Measurements from ENCODE around the gene ANKFN1.
A peak's percentile ranks its signal among the peaks of the same experiment; 100 is the strongest.

The ANKFN1 gene

DNA sequence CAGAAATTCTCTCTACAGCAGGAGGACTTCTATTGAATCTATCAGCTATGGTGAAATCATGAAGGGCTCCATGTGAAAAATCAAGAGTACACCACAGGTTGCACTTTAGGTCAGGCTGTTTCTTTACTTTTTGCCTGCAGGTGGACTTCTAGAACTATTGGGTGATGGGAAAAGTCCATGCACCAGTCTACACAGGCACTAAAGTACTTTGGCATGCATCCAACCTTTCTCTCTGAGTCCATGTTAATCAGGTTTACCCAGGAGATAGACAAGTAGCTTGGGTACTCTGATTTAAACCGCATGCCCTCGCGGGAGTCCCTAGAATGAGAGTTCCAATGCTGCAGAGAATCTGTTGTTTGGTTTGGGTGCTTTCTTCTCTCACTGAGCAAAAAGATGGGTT lies 9.1 kb upstream of the ANKFN1 start:
- peak; percentile 78 for DNase-seq

DNA sequence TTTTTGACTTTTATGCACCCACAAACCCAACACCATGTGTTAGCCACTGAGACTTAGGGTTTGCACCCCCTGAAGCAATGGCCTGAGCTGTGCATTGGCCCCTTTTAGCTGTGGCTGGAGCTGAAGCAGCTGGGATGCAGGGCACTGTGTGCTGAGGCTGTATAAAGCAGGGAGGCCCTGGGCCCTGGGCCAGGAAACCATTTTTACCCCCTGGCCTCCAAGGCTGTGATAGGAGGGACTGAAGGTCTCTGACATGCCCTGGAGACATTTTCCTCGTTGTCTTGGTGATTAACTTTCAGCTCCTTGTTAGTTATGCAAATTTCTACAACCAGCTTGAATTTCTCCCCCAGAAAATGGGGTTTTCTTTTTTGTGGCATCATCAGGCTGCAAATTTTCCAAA lies 6.7 kb upstream of the ANKFN1 start:
- DNase-seq: no peak

DNA sequence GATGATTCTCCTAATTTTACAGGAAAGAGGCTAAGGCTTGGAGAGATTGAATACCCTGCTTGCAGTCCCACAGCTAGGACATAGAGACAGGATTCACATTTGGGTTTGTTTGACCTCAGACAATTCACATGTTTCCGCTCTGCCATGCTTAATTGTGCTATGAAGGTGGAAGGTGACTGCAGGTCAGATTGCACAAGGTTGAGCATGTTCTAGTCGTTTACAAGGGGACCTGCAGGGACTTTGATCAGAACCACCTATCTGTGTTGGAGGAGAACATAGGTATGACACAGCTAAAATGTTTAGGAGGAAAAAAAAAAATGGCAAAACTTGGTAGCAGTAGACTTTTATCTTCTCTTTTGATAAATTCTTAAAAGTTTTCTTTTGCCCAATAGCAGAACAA lies 4.9 kb upstream of the ANKFN1 start:
- DNase-seq: no peak

DNA sequence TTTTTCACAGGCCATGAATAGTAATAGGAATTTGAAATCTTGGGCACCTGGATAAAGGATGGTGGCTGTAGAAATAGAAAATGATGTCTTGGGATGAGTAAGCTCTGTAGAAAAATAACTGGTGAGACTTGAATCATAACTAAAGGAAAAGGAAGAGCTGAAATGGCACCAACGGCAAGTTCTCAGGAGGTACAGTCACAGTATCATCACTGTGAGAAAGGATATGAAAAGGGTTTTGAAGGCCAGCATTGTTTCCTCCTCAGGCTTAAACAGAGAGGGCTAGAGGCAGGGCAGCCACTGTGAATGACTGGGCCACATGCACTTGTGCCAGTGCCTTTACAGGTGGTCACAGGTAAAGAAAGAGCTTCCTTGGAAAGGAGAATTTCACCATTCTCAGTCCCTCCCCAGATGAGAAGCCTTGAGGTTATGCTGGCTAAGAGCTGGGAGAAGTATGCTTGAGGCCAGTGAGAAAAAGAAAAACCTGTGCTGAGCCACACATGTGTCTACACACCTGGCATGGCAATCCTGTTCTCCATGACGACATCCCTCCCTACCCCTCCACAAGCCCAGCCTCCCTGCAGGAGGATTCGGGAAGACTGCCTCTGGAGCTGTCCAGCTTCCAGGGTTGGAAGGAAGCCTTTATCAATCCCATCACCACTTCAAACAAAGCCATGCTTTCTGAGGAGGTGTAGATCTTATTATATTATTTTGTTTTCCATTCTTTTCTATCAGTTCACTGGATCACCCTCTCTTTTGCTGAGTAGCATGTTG lies 3.8 kb upstream of the ANKFN1 start:
- no peak for DNase-seq

DNA sequence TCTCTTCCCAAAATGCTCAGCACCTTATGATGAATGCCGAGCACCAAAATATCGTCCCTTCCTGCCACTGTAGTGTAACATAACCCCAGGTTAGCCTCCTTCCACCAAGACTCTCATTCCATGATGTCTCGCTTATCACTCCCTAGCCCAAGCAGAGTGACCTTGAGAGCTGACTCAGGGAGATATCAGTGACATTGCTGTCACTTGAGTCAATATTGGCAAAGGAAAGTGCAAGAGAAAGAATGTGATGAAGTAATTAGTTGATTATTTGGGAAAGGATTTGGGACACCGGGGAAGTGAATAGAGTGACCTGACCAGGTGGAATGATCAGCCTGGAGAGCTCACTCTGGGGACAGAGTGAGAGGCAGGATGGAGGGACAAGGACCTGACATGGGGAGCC lies 2.6 kb upstream of the ANKFN1 start:
- no peak for DNase-seq

DNA sequence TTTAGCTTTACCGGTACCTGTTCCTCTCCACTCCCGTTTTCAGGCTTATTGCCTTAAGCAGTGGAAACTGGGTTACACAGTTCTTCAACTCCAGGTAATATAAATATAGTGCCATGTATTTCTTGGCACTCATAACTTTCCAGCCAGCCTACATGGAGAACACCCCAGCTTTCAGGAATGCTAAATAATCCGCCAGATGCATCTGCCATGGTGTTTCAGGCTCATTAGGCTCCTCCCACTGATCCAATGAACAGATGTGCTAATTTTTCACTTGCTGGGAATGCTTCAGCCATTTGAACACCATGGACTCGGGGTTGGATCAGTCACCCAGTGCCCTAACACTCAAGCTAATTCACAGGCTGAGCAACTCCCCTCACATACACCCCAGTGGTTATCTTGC lies 4.6 kb downstream of the ANKFN1 start:
- DNase-seq: no peak

DNA sequence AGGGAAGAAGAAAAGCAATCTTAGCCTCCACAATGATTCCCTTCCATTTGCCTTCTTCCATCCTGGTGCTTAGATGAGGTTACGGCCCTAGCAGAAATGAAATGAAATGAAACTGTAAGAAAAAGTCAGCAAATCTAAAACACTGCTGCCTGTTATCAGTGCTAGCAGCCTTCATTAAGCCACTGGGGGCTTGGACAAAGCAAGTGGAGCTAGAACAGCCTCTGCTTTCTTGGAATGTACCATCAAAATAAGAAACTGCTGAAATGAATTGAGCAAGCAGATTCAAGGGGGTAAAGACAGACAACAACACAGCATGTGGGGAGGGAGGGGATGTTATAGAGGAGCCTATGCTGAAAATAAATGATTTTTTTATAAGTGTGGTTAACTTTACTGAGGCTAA lies 5.1 kb downstream of the ANKFN1 start:
- no peak for DNase-seq

DNA sequence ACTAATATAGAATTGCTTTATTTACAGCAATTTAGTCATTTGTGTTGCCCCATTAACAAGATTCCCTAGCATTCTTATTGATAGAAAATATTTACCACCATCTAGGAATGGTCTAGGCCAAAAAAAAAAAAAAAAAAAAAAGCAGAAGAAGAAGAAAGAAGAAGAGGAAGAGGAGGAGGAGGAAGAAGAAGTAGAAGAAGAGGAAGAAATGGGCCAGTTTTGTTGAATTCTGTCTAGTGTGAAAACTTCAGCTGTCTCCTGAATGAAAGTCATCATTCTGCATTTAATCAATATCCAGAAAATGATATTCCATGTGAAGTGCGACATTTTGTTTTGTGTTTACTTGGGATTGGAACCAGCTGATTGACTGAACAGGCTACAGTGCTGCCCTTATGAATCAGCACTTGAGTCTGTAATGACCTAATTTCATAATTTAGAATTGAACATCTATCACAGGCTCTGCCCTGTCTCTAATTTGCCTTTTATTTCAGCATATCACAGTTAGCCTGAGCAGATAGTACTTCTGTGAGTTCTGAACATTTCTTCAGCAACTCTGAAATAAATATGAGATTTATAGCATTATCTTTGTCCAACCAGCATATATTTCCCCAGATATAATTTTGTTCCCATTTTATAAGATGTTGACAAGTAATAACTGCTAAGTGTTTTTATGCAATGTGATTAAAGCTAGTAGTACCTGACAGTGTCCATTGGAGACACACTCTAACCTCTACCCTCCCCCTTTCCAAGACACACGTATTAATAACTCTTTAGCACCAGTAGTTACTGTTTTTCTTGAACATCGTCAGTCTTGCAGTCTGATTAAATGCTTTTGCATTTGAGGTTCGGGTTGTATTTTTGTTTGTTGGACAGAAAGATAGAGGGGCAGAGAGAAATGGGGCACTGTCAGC lies 5.9 kb downstream of the ANKFN1 start:
- DNase-seq: no peak

DNA sequence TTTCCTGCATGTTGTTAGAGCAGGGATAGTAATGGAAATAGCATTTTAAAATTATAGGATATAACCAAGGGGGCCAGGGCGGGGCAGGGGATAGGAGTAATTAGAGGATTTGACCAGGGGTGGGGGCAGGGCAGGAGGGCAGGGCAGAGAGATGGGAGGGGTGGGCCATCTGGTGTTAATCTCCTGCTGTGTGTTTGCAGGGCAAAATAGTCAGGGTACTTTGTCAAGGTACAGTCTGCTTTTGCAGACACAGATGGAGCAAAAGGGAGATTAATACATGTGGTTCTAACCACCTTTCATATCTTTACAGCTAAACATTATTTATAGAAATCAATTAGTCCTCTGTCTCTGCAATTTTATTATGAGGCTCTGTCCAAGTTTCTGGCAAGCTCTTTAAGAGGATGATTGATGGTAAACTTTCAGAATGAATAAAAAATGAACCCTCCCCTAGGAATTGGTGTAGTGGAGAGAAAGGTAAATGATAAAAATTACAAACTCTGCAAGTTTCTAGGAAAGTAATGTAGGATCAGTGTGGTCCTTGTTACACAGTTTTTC lies 6.6 kb downstream of the ANKFN1 start:
- no peak for DNase-seq

DNA sequence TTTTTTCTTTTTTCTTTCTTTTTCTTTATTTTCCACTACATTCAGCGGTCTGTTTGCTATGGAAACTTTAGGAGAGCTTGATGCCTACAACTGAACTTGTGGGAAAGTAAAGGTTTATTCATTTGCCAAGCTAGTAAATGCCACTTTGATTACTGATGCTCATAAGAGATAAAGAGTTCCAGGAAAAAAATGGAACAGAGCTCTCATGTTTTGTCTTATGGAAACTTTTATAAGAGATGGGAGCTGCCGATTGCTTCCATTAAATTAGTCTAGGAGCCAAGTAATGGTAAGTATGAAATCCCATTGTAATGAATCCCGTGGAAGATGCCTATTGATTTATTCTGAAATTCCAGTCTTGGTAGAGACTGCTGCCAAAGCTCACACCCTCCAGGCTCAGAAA lies 7.1 kb downstream of the ANKFN1 start:
- no peak for DNase-seq

DNA sequence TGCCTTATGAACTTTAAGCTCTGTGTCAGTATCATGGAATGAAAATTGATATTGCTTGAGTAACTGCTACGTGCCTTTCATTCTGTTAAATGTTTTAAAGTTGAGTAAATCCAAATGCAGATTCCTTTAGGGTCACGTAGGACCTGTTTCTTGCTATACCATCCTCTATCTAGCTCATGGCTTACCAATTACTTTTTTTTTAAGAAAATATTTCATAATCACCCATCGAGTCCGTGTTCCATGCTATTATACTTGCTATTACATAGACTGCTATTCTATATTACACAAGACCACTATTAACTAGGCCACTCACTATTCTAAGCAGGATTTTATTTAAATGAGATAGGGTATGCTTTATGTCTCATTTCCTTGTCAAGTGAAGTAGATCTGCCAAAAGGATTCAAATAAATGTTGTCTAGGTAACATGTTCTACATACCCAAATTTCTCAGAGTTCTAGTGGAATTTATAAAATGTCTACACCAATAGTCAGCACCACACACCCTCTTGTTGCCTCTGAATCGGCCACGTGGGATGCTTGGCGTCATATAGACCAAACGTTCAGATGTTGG lies 11.9 kb downstream of the ANKFN1 start:
- no peak for DNase-seq

DNA sequence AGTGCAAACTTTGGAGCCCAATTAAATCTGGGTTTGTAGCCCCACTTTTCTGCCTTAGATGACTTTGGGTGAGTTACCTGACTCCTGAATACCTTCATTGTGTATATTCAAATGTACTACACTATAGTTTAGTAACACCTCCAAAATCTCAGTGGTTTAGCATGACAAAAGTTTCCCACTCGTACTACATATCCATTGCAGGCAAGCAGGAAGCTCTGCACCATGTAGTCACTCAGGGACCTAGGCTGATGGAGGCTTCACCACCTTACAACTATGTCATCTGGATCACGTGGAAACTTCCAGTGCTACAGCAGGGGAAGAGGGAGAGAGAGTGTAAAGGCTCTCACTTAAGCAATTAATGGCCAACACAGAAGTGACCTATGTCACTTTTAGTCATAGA lies 14.2 kb downstream of the ANKFN1 start:
- no peak for DNase-seq

DNA sequence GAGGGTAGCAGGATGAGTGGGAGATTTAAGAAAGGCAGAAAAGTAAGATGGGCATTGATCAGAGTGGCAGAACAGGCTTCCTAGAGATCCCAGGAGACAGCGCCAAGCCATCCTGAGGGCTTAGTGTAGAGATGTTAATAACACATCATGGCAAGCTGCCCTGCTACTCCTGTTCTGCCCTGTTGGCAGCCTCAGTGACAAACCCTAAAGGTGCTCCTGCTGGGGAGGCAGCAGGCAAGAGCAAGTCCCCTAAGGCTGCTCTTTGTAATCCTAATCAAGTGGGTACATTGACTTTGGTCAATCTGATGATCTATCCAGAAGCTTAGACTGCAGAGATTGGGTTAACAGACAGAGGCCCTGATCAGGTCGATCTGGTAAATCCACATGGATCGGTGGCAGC lies 16.3 kb downstream of the ANKFN1 start:
- no peak for DNase-seq

DNA sequence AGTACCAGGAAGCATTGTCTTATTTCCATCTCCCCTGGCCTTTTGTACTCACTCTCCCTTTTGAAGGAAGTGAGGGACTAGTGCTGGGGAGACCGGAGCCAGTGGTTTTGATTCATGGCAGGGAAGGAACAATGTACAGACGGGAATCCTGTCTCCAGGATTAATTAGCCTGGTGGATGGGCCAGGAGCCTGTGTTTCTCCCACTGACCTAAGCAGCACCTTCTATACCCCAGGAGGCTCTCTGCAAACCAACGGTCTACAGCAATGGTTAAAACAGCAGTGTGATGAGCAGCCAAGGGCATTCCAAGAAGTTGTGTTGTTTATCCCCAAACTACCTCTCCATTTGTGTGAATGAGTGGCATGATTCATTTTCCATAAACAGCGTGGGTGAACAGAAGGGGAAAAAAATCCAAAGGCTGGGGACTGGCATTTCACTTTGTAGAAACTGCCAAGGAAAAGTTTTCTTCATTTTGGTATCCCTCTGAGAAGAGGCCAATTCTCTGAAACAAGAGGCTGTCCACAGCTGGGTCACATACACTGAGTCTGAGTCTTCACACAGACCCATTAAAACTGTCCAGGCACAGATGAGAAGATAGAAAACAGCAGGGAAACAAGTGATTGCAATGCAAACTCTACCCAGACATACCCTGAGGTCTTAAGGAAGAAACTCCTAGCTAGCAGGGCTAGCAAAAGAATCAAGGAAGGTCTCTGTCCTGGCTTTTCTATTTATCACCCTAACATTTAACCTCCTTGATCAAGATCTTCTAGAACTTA lies 18.1 kb downstream of the ANKFN1 start:
- DNase-seq: no peak

DNA sequence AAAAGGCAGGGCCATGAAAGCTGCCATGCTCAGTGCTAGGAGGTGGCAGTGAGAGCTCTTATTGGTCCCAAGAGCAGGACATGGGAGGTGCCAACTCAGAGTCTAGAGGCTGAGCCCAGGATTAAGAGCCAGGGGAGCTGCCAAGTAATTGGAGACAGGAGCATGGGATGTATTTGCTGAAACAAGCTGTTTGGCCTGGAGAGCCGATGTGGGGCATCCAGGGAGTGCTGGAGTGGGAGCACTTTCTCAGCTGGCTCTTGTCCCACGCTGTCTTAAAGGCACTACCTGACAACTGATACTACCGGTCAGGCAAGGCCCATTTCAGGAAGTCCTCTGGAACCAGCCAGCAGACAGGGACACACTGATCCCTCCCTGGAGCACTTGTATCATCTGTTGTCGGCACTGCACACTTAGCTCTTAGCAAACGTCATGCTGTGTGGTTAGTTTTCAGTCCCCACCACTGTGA lies 19.3 kb downstream of the ANKFN1 start:
- DNase-seq: peak; percentile 96

DNA sequence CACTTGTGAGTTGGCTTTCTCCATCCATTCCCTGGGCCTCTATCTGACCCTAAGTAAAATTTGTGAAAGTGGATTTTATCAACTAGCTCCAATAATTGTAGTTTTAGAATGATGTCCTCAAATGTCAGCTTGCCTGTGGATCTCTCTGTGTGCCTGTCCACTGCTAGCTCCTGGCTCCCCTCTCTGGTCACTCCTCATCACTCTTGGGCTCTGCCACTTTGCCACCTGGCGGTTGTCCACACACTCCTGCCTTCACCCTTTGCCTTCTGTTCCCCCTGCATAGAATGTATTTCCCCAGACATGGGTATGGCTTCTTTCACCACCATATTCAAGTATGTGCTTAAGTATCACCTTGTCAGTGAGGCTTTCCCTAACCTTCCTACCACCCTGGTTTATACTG lies 19.8 kb downstream of the ANKFN1 start:
- DNase-seq: no peak

DNA sequence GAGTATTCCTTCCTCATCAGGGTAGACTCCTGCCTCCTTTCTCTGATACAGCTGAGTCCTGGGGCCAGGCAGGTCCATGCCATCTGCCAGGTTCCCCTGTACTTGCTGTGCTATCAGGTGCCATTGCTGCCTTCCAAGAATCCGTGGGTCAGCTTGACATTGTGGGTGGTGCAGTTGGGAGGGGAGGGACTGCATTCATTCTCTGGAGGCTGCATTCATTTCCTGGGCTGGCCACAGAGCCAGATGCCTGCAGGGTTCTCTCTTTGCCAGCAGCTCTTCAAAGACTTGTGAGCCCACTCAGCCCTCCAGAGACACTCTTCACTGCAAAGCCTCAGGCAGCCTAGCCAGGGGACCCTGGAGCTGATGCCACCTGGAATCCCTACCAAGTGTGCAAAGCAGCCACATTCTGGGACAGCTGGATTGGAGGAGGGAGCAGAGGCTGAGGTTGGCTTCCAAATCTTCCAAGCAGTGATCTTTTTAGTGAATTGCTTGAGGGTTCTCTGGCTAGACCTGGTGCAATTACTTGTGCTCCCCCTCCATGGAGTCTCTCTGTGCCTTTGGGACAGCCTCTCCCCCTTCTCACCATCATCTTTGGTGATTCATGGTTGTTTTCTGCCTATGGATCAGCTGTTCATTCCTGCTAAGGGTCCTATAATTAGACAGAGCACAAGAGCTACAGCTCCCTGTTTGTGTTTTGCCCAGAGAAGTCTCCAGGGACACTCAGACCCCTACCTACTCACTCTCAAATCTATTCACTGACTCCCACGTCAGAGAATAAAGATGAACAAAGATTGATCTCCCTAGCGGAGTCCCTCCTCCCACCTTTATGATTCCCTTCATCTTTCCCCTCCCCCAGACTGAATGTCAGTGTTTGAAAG lies 20.9 kb downstream of the ANKFN1 start:
- no peak for DNase-seq

DNA sequence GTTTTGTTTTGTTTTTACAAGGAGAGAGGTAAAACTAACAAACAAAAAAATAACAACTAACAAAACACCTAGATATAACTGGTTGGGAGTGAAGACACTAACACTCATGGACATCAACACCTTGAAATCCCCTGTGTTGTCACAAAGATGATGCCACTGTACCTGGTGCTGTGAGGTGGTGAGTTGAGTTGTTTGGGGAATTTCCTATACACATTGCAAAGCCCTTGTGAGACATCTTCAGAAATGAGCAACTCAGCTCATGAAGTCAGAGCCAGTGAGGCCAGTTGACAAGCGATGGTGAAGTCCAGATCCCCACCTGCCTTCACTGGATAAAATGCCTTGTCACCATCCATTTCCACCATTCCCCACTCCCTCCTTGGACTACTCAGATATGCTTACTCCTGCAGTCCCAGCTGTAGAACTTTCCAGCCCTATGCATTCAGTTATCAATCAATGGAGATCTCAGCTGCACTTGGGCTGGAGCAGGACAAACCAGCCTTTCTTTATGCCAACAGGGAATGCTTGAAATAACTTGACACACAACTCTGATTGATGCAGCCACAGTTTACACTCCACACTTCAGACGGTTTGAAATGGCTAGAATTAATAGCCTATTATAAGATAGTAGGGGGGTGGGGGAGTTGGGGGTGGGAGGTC lies 22.2 kb downstream of the ANKFN1 start:
- DNase-seq: no peak

DNA sequence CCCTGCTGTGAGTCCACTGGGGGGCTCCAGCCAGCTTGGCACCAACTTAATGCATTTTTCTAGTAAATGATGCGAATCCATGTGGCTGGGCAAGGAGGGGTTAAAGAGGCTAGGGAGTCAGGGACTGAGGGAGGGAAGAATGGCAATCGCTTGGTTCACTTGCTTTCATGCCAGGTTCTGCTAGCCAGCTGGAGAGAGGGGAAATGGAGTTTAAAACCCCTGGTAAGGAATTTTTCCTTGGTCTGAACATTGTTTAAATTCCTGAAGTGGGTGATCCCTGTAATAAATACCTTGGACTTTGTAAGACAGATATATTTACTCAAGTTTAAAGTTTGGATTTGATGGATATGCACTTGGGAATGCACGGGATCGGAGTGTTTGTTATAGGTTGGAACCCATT lies 22.8 kb downstream of the ANKFN1 start:
- DNase-seq: no peak

DNA sequence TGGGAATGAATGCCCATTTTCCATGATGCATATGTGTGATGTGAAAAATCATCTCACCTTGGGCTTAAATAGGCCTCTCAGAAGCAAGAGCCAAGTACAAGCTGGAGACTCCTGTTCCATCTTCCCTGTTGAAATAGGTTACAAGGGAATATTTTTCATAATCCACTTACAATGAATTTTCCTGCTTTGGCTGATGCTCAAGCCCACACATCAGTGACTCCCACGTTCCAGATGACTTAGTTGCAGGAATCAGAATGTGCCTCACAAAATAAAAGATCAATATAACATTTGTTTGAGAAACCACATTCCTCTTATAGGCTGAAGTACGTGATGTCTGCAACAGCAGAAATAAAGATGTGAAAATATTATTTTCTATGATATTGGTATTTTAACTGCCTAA lies 24.1 kb downstream of the ANKFN1 start:
- DNase-seq: no peak

DNA sequence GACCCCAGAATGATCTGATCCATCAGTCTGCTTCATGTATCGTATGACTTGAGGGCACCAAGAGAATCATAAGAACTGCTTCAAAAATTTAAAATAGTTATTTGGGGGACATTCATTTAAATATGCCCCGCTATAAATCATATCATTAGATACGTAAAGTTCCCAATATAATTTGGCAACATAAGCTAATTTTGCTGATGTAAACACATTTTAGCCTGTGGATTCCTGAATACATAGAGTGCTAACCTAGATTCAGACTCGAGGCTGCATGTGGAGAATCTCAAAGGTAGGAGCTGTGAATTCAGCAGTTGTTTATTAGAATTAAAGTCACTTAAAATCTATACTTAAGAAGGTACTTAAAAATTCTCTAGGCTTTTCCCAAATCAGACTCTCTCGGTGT lies 24.9 kb downstream of the ANKFN1 start:
- no peak for DNase-seq
